ENCODE data around the gene RIPK1. TPM values are rescaled to one million over a fixed set of nuclear protein-coding genes. Genes with fewer than 3 reads are reported as not detected.
"Not testable (repeated sequence)": the region's sequence is repeated elsewhere in the genome, so short reads cannot be mapped to it uniquely, and the experiment has no call there.

RIPK1 gene
- 19.8 and 27.6 TPM in 2 replicates for total RNA-seq

DNA sequence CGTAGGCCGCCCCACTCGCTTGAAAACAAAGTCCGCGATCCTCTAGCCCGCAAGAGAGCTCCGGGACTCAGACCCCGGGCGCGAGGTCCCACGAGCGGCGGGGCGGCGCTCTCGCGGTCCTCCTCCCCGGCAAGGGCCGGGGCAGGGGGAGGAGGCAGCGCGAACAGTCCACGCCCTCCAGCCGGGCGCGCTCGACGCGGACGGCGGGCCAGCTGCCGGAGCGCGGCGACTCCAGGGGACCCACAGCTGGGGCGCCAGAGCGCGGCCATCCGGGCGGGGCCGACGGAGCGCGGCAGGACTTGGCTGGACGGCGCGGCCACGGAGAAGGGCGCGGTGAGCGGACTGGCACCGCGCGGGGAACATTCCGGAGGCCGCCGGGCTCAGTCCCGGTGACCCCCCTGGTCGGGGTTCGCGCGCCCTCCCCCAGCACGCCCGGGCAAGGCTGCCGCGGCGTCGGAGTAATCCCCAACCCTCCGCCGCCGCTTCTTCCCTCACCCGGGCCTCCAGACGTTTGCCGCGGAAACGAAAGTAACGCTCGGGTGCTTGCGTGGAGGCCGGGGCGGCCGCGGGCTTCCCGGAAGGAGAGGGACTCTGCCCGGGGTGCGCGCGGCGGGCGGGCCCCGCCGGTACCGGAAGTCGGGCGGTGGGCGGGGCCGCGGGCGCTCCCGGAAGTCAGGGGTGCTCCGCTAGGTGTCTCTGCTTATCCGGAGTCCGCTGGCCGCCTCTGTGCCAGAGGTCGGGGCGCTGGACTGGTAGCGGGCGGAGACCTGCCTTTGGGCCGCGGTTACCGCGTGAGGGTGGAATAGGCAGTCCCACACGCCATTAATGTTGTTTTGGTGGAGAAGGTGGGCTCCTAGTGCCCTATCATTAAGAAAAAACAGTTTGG is at the start of gene RIPK1:
Gene RIPK1 (plus strand): TSS at position 166 of the 886 bp plus-strand sequence. CDS start 8,330 bp downstream, outside the sequence.
- peak; percentile 65 to 85 for DNase-seq (ENCODE audit: low read depth in 2 of 2)

GRCh38 chr6:3019065-3019464 is 49.2 kb upstream of the RIPK1 start:
- DNase-seq (ENCODE audit: low read depth in 2 of 2), result no peak

DNA sequence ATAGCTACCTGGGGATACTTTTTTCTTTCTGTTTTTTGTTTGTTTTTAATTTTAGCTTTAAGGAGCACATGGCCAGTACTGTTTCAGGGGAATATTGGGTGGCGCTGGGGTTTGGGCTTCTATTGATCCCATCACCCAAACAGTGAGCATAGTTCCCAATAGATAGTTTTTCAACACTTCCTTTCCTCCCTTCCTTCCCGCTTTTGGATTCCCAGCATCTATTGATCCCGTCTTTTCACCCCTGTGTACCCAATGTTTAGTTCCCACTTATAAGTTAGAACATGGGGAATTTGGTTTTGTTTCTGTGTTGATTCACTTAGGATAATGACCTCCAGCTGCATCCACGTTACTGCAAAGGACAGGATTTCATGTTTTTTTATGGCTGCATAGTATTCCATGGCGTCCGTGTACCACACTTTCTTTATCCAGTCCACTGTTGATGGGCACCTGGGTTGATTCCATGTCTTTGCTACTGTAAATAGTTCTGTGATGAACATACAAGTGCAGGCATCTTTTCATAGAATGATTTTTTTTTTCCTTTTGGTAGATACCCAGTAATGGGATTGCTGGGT is 48.5 kb upstream of the RIPK1 start:
- DNase-seq (ENCODE audit: low read depth in 2 of 2), result no peak

DNA sequence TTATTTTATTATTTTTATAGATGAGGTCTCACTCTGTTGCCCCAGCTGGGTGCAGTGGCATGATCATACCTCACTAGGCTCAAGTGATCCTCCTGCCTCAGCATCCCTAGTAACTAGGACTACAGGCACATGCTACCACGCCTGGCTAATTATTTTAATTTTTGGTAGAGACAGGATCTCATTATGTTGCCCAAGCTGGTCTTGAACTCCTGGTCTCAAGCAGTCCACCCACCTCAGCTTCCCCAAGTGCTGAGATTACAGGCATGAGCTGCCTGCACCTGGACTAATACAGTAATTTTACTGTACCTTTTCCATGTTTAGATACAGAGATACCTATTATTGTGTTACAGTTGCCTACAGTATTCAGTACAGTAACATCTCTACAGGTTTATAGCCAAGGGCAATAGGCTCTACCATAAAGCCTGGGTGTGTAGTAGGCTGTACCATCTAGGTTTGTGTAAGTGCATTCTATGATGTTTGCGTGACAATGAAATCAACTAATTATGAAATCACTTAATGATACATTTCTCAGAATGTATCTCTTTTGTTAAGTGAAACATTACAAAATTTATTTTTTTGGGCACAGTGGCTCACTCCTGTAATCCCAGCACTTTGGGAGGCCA is 47.2 kb upstream of the RIPK1 start:
- DNase-seq (ENCODE audit: low read depth in 2 of 2), result not testable (repeated sequence)

- DNase-seq (ENCODE audit: low read depth in 2 of 2), result peak in 1 of 2 donors; percentile 23
Measured at GRCh38 chr6:3022765-3023662, 45.3 kb upstream of the RIPK1 start.

- DNase-seq (ENCODE audit: low read depth in 2 of 2), result peak in 1 of 2 donors; percentile 75
Measured at GRCh38 chr6:3023663-3024483, 44.4 kb upstream of the RIPK1 start.

GRCh38 chr6:3026791-3027626 is 41.3 kb upstream of the RIPK1 start:
- DNase-seq (ENCODE audit: low read depth in 2 of 2), result no peak

GRCh38 chr6:3028156-3028555 is 40.1 kb upstream of the RIPK1 start:
- not testable (repeated sequence) for DNase-seq (ENCODE audit: low read depth in 2 of 2)

DNA sequence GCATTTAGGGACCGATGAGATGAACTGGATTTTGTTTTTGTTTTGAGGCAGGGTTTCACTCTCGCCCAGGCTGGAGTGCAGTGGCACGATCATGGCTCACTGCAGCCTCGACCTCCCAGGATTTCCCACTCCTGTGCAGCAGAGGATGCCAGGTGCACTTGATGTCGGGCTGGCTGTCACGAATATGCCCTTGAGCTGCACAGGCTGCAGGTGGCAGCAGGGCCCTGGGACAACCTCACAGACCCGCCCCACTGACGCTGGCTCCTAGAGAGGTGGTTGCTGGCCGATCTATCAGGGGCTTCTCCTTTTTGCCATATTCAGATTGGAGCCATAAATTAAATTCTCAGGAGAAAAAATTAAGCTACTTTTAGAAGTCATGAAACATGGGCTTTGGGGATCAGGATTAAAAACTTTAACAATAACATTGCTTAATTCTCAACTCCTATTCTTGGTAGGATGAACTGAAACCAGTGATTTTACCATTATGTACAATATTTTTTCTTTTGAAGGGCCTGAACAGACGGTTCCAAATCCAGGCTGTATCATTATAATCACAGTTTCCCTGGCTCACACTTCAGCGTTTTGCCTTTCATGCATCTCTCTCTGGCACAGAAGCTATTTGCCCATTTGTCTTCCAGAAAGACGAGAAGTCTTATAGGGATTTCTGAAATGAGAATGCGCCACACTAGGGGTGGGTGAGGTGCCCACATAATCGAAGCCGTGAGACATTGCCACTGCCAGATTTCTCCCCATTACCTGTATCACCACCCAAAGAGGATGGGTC is 36.2 kb upstream of the RIPK1 start:
- DNase-seq (ENCODE audit: low read depth in 2 of 2), result no peak

- no peak for DNase-seq (ENCODE audit: low read depth in 2 of 2)
Measured at GRCh38 chr6:3032986-3033385, 35.3 kb upstream of the RIPK1 start.

DNA sequence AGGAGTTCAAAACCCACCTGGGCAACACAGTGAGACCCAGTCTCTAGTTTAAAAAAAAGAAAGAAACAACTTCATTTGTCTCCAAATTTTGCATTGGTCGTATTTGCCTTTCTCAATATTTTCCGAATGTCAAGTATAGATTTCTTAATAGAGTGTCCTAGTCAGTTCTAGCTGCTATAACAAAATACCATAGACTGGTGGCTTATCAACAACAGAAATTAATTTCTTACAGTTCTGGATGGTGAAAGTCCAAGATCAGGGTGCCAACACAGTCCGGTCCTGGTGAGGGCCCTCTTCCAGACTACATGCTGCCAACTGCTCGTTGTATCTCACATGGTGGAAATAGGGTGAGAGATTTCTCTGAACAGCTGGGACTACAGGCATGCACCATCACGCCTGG is 34.6 kb upstream of the RIPK1 start:
- DNase-seq (ENCODE audit: low read depth in 2 of 2), result no peak

GRCh38 chr6:3035397-3035796 is 32.9 kb upstream of the RIPK1 start:
- DNase-seq (ENCODE audit: low read depth in 2 of 2), result no peak

GRCh38 chr6:3036861-3037637 is 31.2 kb upstream of the RIPK1 start:
- DNase-seq (ENCODE audit: low read depth in 2 of 2), result no peak

- DNase-seq (ENCODE audit: low read depth in 2 of 2), result peak in 1 of 2 donors; percentile 17
Measured at GRCh38 chr6:3037638-3038365, 30.5 kb upstream of the RIPK1 start.

DNA sequence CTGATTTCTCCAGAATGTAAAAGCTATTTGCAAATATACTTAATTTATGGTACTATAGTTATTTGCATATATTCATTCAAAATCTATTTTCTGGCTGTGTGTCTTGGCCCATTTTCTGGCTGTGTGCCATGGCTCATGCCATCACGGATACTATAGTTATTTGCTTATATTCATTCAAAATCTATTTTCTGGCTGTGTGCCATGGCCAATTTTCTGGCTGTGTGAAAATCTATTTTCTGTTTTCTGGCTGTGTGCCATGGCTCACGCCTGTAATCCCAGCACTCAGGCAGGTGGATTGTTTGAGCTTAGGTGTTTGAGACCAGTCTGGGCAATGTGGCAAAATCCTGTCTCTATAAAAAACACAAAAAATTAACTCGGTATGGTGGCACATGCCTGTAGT is 28.9 kb upstream of the RIPK1 start:
- DNase-seq (ENCODE audit: low read depth in 2 of 2), result peak in 1 of 2 donors; percentile 69

DNA sequence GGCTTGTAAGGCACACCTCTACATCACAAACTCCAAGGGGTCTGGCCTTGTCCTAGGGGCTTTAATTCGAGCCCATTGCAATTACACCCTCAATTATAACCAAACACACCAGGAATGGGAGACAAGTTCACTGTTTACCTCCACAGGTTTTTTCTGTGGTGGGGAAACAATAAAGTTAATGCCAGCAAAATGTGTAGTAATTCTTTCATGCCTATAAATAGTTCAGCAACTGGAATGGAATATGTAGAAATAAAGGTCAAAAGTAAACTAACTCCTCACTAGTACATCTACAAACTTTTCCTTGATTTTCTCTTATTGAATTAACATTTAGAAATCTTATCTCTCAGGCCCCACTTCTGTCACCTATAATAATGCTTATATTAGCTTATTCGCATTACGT is 27.1 kb upstream of the RIPK1 start:
- no peak for DNase-seq (ENCODE audit: low read depth in 2 of 2)

DNA sequence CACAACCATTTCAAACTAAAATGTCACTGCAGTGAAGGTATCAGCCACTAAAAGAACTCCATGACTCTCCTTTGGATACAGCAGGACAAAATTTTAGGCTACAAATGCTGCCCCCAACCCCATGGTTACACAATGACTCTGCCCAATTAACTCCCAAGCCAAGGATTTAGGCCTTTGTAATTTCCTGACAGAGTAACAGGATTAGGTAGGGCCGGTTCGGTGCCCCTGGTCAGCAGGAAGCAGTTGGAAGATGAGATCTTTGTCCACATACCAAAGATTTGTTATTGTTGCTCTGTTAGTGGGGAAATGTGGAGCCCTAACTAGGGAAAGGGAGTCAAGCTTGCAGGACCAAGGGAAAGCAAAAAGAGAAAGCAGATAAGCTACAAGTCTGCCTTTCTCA is 26.7 kb upstream of the RIPK1 start:
- peak in 1 of 2 donors; percentile 41 for DNase-seq (ENCODE audit: low read depth in 2 of 2)
